ENCODE measurements around the gene SLC7A14. TPM values are rescaled to one million over a fixed set of nuclear protein-coding genes. Genes with fewer than 3 reads are reported as not detected.

Gene SLC7A14
- total and polyA plus RNA-seq, 10 of the 15 experiments (the other 5 are each of a cell fraction or from before 2014, with no cell fraction given) = not detected

DNA sequence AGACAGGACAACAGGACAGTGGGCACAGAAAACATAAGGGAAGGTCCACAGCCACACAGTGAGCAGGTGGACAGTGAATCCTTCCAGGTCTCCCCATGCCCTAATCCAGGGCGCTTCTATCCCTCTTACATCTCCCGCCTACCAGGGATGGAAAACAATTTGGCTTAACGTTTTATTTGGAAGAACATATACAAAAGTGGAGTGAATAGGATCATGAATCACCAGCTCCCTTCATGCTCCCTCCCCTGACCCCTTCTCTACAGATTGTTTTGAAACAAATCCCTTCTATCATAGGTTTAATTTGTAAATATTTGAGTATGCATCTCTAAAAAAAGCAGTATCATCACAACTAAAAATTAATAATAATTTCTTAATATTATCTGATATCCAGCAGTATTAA is 114.7 kb downstream of the SLC7A14 start (continued):
- TF ChIP-seq, protein P1, sequence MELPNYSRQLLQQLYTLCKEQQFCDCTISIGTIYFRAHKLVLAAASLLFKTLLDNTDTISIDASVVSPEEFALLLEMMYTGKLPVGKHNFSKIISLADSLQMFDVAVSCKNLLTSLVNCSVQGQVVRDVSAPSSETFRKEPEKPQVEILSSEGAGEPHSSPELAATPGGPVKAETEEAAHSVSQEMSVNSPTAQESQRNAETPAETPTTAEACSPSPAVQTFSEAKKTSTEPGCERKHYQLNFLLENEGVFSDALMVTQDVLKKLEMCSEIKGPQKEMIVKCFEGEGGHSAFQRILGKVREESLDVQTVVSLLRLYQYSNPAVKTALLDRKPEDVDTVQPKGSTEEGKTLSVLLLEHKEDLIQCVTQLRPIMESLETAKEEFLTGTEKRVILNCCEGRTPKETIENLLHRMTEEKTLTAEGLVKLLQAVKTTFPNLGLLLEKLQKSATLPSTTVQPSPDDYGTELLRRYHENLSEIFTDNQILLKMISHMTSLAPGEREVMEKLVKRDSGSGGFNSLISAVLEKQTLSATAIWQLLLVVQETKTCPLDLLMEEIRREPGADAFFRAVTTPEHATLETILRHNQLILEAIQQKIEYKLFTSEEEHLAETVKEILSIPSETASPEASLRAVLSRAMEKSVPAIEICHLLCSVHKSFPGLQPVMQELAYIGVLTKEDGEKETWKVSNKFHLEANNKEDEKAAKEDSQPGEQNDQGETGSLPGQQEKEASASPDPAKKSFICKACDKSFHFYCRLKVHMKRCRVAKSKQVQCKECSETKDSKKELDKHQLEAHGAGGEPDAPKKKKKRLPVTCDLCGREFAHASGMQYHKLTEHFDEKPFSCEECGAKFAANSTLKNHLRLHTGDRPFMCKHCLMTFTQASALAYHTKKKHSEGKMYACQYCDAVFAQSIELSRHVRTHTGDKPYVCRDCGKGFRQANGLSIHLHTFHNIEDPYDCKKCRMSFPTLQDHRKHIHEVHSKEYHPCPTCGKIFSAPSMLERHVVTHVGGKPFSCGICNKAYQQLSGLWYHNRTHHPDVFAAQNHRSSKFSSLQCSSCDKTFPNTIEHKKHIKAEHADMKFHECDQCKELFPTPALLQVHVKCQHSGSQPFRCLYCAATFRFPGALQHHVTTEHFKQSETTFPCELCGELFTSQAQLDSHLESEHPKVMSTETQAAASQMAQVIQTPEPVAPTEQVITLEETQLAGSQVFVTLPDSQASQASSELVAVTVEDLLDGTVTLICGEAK (IDR thresholded peaks at IDR 0.05; ENCODE audit: borderline replicate concordance) = no peak
- TF ChIP-seq NBN (IDR thresholded peaks at IDR 0.05) (no peak), SUZ12 (IDR thresholded peaks at IDR 0.05; ENCODE audit: unreplicated experiment) (no peak), TBL1XR1 (IDR thresholded peaks at IDR 0.05; ENCODE audit: low read depth, low read length) (no peak)

DNA sequence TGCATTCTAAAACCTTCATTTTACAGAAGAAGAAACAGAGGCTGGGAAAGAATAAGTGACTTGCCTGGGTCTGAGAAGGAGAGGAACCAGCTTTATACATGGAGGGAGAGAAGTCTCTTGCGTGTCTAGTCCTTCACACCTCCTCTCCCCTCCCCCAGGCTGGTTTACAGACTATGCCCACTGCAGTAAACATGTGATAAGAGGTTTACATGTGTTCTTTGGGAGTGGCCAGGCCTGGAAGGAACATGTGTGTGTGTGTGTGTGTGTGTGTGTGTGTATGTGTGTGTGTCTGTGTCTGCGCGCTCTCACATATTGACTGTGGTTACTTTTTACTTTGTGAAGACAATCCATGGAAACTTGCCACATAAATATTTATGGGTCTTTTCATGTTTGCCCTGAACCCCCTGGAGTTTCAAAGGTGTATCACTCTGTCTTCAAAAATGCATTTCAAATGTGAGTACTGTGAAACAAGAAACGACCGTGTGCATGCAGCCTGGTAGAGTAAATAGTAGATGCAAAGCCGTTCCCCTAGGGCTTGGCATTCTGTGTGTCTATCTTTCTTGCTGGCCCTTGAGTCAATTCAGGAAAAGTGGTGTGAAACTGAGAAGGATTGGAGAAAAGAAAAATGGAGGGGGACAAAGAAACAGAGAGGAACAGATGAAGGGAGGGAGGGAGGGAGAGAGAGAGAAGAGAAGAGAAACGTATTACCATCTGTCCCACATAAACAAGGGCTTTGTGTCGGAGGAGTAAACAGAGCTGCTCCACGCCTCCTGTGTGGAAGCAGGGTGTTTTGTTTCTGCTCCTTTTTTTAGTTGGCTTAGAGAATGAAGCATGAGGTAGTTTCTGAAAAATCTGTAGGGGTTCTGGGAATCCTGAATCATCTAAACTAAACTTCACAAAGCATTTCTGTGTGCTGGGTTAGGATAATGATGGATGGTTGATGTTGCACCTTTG is 115.5 kb downstream of the SLC7A14 start:
- H3K27me3 ChIP-seq (replicated peaks in 1 of 2; ENCODE audit: control insufficient read depth in 2 of 2, insufficient read depth in 2 of 2, low read length in 1 of 2) = peaks cover 0 to 3% of the 10 kb centered on the region in 2 experiments; a peak in 2 of 4 replicates
- no peak overlapping the region for H3K27ac ChIP-seq (ENCODE audit: control insufficient read depth, insufficient read depth)
- H4K20me1 ChIP-seq (ENCODE audit: control insufficient read depth, insufficient read depth) = no peaks in the 10 kb centered on the region
- POLR2A ChIA-PET = no interaction called here
- no peak overlapping the region for H2AFZ ChIP-seq (ENCODE audit: control insufficient read depth, low read depth, low read length)
- no peak overlapping the region for H3K4me2 ChIP-seq (ENCODE audit: control insufficient read depth, insufficient read depth)
- RAD21 ChIA-PET (ENCODE audit: unreplicated experiment) = no interaction called here
- no peak overlapping the region for H3K4me3 ChIP-seq
- ATAC-seq = no peak
- no peaks in the 10 kb centered on the region for H3K9me3 ChIP-seq (replicated peaks; ENCODE audit: control insufficient read depth, insufficient read depth, low read length)
- in situ Hi-C loops (cut with MboI) = no loop called here
- no peak overlapping the region for H3K9ac ChIP-seq (ENCODE audit: control insufficient read depth, insufficient read depth, low read length)
- BruUV-seq (replicated peaks) = no TSS peak
- 24% methylated on average over 8 of the region's 9 CpGs for WGBS (ENCODE audit: insufficient coverage, insufficient replicate concordance, low lambda C conversion rate, missing lambda C conversion rate)
- H3K4me1 ChIP-seq (ENCODE audit: control insufficient read depth, insufficient read depth, low read length) = no peaks in the 10 kb centered on the region
- H3K36me3 ChIP-seq (ENCODE audit: control insufficient read depth in 2 of 2, insufficient read depth in 2 of 2, low read length in 1 of 2) = no peaks in the 10 kb centered on the region
- SMC1A ChIA-PET (ENCODE audit: uncharacterized antibody, unreplicated experiment) = no interaction called here
- no peak for FAIRE-seq
- intact Hi-C loops (cut with micrococcal nuclease; ENCODE audit: unreplicated experiment) = no loop called here
- no peaks in the 10 kb centered on the region for H3K79me2 ChIP-seq (ENCODE audit: control insufficient read depth, insufficient read depth, low read length)
- TF ChIP-seq SIX5 (IDR thresholded peaks at IDR 0.05; ENCODE audit: low read depth, low read length, severe bottlenecking) = no peak
- TF ChIP-seq PAX5 (IDR thresholded peaks at IDR 0.05; ENCODE audit: borderline replicate concordance, low read depth, low read length) = no peak
- no peak for TF ChIP-seq IKZF1 (conservative IDR thresholded peaks at IDR 0.05)
- TF ChIP-seq, protein P2, sequence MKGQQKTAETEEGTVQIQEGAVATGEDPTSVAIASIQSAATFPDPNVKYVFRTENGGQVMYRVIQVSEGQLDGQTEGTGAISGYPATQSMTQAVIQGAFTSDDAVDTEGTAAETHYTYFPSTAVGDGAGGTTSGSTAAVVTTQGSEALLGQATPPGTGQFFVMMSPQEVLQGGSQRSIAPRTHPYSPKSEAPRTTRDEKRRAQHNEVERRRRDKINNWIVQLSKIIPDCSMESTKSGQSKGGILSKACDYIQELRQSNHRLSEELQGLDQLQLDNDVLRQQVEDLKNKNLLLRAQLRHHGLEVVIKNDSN (IDR thresholded peaks at IDR 0.05; ENCODE audit: borderline replicate concordance, extremely low read length, insufficient read depth, low read depth, low read length) = no peak
- TF ChIP-seq, protein P3, sequence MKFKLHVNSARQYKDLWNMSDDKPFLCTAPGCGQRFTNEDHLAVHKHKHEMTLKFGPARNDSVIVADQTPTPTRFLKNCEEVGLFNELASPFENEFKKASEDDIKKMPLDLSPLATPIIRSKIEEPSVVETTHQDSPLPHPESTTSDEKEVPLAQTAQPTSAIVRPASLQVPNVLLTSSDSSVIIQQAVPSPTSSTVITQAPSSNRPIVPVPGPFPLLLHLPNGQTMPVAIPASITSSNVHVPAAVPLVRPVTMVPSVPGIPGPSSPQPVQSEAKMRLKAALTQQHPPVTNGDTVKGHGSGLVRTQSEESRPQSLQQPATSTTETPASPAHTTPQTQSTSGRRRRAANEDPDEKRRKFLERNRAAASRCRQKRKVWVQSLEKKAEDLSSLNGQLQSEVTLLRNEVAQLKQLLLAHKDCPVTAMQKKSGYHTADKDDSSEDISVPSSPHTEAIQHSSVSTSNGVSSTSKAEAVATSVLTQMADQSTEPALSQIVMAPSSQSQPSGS (IDR thresholded peaks at IDR 0.05; ENCODE audit: low read length) = no peak
- no peak for TF ChIP-seq ZSCAN29 (IDR thresholded peaks at IDR 0.05)
- DNase-seq (ENCODE audit: low read depth, low spot score) = no peak
- CTCF ChIA-PET = interaction anchor here (0.6 to 0.7 kb wide), 2 partner anchors 27 to 123 kb away, joined by 3 read pairs; no protein-coding TSS in a partner anchor
